ENCODE results near the gene GCK.

The GCK gene

DNA sequence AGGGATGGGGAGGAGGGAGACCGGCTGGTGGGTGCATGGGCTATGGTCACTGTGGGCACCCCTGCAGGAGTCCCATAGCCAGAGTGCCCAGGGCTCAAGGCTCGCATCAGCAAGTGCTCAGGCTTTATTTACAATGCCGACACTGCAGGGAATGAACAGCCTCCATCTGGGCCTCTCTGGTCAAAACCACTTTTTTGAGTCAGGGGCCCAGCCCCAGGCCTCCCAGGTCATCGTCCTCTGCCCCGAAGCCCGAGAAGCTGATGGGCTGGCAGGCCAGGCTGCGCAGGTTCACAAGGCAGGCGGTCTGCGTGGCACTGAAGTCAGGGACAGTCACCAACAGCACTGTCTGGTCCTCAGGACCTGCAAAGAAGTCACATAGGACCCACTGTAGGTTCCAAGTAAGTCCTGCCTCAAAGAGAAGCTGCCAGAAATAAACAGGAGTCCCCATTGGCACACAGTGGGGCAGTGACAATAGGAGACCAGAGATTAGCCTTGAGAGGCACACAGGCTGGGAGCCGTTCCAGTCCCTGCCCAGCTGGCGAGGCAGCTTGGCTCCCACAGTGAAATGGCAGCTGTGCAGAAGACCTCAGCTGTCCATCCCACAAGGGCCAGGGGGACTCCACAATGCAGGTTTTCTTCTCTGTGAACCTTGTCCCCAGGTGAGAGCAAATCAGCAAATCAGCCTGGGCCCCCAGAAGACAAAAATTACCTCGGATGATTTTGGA lies 74.5 kb downstream of the GCK start:
- no peak for DNase-seq

DNA sequence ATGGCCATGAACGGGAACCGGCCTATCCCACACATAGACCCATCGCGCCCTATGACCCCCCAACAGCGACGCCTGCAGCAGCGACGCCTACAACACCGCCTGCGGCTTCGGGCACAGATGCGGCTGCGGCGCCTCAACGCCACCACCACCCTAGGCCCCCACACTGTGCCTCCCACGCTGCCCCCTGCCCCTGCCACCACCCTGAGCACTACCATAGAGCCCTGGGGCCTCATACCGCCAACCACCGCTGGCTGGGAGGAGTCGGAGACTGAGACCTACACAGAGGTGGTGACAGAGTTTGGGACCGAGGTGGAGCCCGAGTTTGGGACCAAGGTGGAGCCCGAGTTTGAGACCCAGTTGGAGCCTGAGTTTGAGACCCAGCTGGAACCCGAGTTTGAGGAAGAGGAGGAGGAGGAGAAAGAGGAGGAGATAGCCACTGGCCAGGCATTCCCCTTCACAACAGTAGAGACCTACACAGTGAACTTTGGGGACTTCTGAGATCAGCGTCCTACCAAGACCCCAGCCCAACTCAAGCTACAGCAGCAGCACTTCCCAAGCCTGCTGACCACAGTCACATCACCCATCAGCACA lies 75.4 kb downstream of the GCK start:
- DNase-seq, result no peak

DNA sequence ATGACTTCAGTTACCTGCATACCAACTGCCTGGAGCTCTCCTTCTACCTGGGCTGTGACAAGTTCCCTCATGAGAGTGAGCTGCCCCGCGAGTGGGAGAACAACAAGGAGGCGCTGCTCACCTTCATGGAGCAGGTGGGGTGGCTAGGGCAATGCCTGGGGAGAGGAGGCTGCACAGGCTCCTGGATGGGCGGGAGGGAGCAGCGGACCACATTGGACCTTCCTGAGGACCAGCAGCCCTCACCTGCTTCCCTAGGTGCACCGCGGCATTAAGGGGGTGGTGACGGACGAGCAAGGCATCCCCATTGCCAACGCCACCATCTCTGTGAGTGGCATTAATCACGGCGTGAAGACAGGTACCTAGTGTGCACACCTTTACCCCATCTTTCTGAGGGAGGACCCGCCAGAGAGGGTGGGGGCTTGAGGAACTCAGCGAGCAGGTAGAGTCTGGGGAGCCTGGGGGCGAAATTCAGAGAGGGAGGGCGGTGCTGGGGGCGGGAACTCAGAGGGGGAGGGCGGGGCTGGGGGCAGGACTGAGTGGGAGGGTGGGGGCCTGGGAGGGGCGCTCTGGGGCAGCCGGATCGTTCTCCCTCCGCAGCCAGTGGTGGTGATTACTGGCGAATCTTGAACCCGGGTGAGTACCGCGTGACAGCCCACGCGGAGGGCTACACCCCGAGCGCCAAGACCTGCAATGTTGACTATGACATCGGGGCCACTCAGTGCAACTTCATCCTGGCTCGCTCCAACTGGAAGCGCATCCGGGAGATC lies 76.1 kb downstream of the GCK start:
- DNase-seq, result no peak

DNA sequence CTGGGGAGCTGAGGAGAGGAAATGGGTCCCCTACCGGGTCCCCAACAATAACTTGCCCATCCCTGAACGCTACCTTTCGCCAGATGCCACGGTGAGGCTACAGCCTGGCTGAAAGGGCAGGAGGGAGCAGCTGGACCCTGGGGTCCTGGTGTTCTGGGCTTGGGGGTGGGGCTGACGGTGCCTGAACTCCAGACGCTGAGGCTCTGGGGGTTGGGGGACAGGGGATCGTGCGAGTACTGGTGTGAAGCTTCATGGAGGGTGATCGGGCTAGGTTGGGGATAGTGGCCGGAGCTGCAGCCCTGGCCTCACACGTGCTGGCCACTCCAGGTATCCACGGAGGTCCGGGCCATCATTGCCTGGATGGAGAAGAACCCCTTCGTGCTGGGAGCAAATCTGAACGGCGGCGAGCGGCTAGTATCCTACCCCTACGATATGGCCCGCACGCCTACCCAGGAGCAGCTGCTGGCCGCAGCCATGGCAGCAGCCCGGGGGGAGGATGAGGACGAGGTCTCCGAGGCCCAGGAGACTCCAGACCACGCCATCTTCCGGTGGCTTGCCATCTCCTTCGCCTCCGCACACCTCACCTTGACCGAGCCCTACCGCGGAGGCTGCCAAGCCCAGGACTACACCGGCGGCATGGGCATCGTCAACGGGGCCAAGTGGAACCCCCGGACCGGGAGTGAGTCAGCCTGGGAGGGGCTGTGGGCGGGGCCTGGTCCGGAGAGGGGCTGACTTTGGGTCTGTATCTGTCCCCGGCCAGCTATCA lies 76.8 kb downstream of the GCK start:
- DNase-seq, result no peak

- no peak for DNase-seq
Observed at GRCh38 chr7:44111761-44112160, 77.5 kb downstream of the GCK start.

DNA sequence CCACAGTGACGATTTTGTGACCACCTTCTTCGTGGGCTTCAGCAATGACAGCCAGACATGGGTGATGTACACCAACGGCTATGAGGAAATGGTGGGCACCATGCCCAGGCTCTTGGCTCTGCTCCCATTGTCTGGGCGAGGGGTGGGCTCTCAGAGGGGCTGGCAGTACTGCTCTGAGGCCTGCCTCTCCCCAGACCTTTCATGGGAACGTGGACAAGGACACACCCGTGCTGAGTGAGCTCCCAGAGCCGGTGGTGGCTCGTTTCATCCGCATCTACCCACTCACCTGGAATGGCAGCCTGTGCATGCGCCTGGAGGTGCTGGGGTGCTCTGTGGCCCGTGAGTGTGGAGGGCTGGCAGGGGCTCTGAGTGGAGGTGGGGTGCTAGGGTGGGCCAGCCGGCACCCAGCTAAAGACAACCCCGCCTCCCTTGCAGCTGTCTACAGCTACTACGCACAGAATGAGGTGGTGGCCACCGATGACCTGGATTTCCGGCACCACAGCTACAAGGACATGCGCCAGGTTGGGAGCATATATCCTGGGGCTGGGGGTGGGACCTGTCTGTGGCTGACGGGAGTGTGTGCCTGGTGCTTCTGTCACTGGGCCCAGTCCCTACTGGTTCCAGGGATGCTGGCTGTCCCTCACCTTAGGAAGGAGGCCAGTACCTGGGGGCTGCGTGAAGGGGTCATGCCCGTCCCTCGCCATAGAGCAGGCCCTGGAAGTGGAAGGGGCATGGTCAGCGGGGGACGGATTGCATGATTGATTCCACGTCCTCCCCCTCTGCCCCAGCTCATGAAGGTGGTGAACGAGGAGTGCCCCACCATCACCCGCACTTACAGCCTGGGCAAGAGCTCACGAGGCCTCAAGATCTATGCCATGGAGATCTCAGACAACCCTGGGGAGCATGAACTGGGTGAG lies 78.3 kb downstream of the GCK start:
- DNase-seq, result no peak

- DNase-seq, result no peak
Observed at GRCh38 chr7:44109991-44110390, 79.2 kb downstream of the GCK start.

DNA sequence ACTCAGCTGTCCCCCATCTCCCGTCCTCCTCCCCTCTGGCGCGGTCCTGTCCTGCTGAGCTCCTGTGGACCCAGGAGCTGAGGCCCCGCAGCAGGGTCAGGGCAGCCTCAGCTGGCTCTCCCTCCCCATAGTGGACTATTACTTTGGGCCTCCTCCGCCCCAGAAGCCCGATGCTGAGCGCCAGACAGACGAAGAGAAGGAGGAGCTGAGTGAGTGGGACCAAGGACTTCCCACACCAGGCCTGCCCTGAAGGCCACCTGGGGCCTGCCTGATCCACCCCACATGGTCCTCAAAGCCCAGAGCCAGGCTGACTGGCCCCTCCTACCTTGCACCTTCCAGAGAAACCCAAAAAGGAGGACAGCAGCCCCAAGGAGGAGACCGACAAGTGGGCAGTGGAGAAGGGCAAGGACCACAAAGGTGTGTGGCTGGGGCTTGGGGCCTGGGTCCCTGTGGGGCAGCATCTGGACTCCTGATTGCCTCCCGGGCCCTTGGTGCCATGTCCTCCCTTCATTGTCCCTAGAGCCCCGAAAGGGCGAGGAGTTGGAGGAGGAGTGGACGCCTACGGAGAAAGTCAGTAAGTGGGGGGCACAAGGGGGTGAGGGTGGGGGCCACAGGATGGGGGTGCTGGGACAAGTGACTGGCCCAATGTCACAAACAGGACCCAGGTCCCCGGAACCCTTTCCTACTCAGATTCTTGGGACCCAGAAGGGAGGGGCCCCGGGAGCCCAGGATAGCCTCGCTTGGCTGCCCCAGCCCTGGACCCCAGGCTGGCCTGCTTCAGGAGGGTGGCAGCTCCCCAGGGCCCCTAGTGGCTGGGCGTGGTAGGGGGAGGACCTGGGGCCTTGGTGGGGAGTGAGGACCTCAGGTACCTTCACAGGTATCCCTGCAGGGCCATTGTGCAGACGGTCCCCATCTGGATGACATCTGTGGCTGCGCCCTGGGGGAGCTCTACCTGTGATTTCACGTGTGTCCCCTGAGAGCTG lies 80.2 kb downstream of the GCK start:
- DNase-seq, result no peak

GRCh38 chr7:44107961-44108767 lies 81.1 kb downstream of the GCK start:
- DNase-seq, result no peak

DNA sequence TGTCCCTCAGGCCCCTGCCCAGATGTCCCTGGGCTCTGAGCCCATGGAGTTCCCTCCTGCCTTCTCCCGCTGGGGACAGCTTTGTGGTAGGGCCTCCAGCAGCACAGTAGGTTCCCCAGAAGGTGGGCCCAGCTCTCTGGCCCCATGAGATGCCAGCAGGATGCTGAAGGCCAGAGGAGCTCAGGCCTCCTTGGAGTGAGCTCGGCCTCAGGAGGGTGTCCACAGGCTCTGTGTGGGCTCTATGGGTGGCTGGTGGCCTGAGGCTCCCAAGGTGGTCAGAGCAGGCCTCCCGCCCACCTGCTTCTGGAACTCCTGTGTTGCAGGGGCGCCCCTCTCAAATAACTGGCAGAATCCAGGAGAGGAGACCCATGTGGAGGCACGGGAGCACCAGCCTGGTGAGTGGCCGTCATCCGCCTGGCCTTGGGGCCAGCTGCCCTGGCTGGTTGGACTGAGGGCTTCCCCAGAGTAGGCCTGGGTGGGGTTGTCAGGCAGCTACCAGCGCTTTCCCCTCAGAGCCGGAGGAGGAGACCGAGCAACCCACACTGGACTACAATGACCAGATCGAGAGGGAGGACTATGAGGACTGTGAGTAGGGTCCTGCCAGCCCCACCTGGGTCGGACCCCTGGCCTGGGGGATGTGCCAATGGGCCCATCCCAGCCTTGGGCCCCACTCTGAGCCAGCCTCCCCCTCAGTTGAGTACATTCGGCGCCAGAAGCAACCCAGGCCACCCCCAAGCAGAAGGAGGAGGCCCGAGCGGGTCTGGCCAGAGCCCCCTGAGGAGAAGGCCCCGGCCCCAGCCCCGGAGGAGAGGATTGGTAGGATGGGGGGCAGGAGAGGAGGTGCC lies 81.9 kb downstream of the GCK start:
- no peak for DNase-seq

DNA sequence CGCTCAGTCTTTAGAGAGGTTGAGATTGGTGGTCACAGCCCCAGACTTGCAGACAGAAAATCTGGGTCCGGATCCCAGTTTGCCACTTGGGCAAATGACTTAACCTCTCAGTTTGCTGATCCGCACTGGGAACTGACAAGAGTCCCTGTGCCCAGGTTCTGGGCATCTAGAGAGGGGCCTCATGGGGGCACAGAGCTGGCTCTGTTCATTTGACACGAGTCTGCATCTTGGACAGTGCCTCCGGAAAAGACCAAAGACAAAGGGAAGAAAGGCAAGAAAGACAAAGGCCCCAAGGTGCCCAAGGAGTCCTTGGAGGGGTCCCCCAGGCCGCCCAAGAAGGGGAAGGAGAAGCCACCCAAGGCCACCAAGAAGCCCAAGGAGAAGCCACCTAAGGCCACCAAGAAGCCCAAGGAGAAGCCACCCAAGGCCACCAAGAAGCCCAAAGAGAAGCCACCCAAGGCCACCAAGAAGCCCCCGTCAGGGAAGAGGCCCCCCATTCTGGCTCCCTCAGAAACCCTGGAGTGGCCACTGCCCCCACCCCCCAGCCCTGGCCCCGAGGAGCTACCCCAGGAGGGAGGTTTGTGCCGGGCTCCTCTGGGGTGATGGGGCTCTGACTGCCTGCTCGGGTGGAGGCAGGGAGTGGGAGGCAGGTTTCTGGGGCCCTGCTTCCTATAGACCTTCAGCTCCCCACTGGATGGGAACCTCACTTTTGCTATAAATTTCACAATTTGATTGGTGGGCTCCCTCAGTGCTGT lies 82.8 kb downstream of the GCK start:
- DNase-seq, result no peak

DNA sequence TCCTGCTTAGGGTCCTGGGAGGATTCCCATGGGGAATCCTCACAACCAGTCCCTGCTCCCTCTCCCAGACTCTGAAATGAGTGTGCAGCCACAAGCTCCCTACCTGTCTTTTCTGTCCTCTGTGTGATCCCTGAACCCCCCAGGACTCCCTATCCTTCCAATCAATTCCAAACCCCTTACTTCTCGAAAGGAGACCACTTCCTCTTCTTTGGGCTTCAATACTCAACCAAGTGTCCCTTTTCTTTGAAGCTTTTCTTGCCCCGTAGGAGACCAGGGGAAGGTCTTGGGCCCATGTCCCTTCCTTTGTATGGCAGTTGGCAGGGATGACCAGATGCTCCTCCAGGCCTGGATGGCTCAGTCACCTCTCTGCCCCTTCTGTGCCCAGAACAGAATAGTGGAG lies 83.4 kb downstream of the GCK start:
- DNase-seq, result no peak

DNA sequence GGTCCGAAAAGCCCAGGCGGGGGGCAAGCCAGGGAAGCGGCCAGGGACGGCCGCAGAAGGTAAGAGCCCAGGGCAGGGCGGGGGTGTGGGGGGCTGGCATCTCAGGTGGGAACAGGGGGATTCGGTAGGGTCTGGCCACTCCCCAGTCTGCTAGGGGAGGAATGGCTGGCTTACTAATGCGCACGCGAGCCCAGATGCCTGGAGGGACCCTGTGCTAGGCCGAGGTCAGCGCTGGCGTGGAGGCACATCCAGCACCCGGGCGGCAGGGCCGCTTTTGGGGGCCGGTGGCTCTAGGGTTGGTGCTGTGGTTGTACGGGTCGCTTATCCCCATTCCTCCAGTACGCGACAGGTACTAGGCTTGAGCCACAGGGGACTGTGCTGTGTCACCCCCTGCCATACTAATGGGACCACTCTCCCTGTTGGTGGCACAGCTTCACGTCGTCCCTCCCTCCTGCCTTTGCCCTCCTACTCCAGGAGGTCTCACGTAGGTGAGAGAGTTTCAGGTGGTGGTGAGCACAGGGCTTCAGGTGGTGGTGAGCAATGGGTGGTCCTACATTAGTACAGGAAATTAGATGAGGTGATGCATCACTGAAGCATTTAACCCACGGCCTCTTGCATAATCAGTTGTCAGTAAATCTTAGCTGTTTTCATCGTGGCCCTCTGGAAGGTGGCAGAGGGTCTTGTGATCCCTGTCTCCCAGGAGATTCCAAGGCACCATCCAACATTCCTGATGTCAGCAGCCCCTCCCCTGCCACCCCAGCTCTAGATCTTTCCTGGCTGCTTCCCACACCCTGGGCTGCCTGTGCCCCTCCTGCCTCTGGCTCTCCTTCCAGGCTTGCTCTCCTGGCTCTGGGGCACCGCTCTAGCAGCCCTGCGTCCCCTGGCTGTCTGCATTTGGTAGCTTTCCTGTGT lies 84.1 kb downstream of the GCK start:
- DNase-seq, result no peak

GRCh38 chr7:44103923-44104859 lies 85.0 kb downstream of the GCK start, which contains the start of gene AEBP1:
AEBP1 (plus strand) TSS chr7:44104345; CDS start chr7:44104666, 321 bp downstream.
- no peak for DNase-seq

DNA sequence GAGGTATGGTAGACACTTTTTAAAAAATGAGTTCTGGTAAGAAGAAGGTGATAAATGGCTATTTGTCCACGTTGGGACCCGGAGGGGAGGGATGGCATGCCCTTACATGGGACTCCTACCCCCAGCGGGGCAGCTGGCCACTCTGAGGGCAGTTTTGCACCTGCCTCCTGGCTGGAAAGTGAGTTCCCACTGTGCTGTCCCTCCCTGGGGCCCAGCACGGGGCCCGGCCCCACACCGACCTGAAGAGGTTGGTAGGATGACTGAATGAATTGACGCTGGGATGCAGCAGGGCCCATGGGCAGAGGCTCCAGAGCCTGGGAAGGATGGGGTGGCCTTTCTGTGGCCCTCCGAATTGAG lies 85.7 kb downstream of the GCK start:
- no peak for DNase-seq

Data from AML-193 (cell line).